NB4 (cell line): ENCODE data around the gene MIS12.

ENCODE experiments used
- CTCF ChIP-seq: IDR thresholded peaks from one replicate; pipeline ENCODE4 v1.5.1; 2012; ENCODE audit warnings: low read depth, low read length
- MAX ChIP-seq: IDR thresholded peaks from 2 replicates; pipeline ENCODE4 v1.6.1; 2011; ENCODE audit warnings: low read depth, low read length
- MYC ChIP-seq: IDR thresholded peaks from 2 replicates; pipeline ENCODE4 v1.6.1; 2011; ENCODE audit warnings: low read depth, low read length
- POLR2A ChIP-seq: IDR thresholded peaks from 2 replicates; pipeline ENCODE4 v1.6.1; 2011; ENCODE audit warnings: mild to moderate bottlenecking; ENCODE audit not compliant: insufficient read length; ENCODE audit errors: extremely low read depth

GRCh38 chr17:5464717-5465507 is 21.5 kb upstream of the MIS12 start:
- TF ChIP-seq CTCF (no peak), POLR2A (no peak), MYC (no peak), MAX (no peak)
